Germinal center (tissue), 1 donor: Measurements from ENCODE around the gene MCCC2.
"Not testable (repeated sequence)": the region's sequence is repeated elsewhere in the genome, so short reads cannot be mapped to it uniquely, and the experiment has no call there.

ENCODE experiments used
- DNase-seq: peaks from one replicate; pipeline ENCODE4 v3.0.0; 2012; ENCODE audit warnings: mixed read lengths, low spot score

The MCCC2 gene

GRCh38 chr5:71663191-71663969 lies 76.2 kb downstream of the MCCC2 start:
- DNase-seq = no peak

- not testable (repeated sequence) for DNase-seq
Observed at GRCh38 chr5:71664615-71665014, 77.5 kb downstream of the MCCC2 start.

- DNase-seq = no peak
Observed at GRCh38 chr5:71666321-71666720, 79.2 kb downstream of the MCCC2 start.

GRCh38 chr5:71677977-71678376 lies 90.8 kb downstream of the MCCC2 start:
- DNase-seq = no peak

- DNase-seq = no peak
Observed at GRCh38 chr5:71679714-71680113, 92.6 kb downstream of the MCCC2 start.

- no peak for DNase-seq
Observed at GRCh38 chr5:71680510-71680909, 93.4 kb downstream of the MCCC2 start.

GRCh38 chr5:71681296-71681695 lies 94.2 kb downstream of the MCCC2 start:
- no peak for DNase-seq

GRCh38 chr5:71684309-71684708 lies 97.2 kb downstream of the MCCC2 start:
- no peak for DNase-seq

GRCh38 chr5:71693828-71694427 lies 106.8 kb downstream of the MCCC2 start:
- no peak for DNase-seq

GRCh38 chr5:71695071-71695470 lies 107.9 kb downstream of the MCCC2 start:
- DNase-seq = no peak

GRCh38 chr5:71695595-71695994 lies 108.5 kb downstream of the MCCC2 start:
- no peak for DNase-seq

GRCh38 chr5:71697967-71698366 lies 110.8 kb downstream of the MCCC2 start:
- no peak for DNase-seq

- no peak for DNase-seq
Observed at GRCh38 chr5:71699233-71699632, 112.1 kb downstream of the MCCC2 start.

GRCh38 chr5:71699751-71700150 lies 112.6 kb downstream of the MCCC2 start:
- no peak for DNase-seq

- no peak for DNase-seq
Observed at GRCh38 chr5:71700803-71701202, 113.7 kb downstream of the MCCC2 start.

- DNase-seq = no peak
Observed at GRCh38 chr5:71701407-71701806, 114.3 kb downstream of the MCCC2 start.

GRCh38 chr5:71703941-71704340 lies 116.8 kb downstream of the MCCC2 start:
- DNase-seq = no peak

GRCh38 chr5:71705421-71705820 lies 118.3 kb downstream of the MCCC2 start:
- DNase-seq = no peak

- no peak for DNase-seq
Observed at GRCh38 chr5:71706906-71707305, 119.8 kb downstream of the MCCC2 start.
